ENCODE results near the gene SLC32A1. TPM values are rescaled to one million over a fixed set of nuclear protein-coding genes. Genes with fewer than 3 reads are reported as not detected.

Gene SLC32A1
- total and polyA plus RNA-seq, 2 of the 4 experiments (the other 2 are of a cell fraction): not detected

DNA sequence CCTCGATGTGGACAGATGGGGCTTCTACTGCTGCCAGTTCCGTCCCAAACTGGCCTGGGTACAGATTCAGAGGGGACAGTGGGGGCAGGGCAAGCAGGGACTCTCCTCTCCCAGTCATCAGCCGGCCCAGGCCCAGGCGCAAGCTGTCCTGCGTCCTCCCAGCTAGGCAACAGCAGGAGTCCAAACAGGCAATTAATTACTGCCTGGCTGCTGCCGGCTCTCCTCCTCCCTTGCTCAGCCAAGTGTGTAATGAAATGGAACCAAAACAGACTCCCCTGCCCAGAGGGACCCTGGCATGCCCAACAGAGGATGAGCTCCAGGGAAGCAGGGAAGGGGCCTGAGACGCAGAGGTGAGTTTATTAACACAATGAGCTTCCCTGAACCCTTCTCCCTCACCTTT lies 17.8 kb upstream of the SLC32A1 start:
- Histone ChIP-seq H2AK5ac (ENCODE audit: low read depth, low read length) (no peak overlapping the region), H2BK15ac (ENCODE audit: low read depth, low read length) (no peak overlapping the region), H3K9me1 (ENCODE audit: insufficient read depth, low read length) (no peaks in the 10 kb centered on the region; the same call in 1 of the 2 replicates), H3K27me3 (ENCODE audit: control insufficient read depth, insufficient read depth, low read length) (peaks cover 7% of the 10 kb centered on the region), H2BK20ac (ENCODE audit: low read depth, low read length) (no peak overlapping the region), H3K9me3 (ENCODE audit: control insufficient read depth, insufficient read depth, low read length) (no peaks in the 10 kb centered on the region), H3K27ac (ENCODE audit: insufficient read depth, low read length) (no peak overlapping the region), H4K8ac (ENCODE audit: low read depth in 2 of 2, low read length in 2 of 2) (no peak overlapping the region), H4K20me1 (ENCODE audit: insufficient read depth, low read length) (no peaks in the 10 kb centered on the region), H2BK120ac (ENCODE audit: low read depth, low read length) (no peak overlapping the region), H3K4ac (ENCODE audit: low read depth, low read length) (no peak overlapping the region), H3K79me1 (ENCODE audit: low read depth in 1 of 2, low read length in 2 of 2) (no peaks in the 10 kb centered on the region), H2AK9ac (replicated peaks; ENCODE audit: low read depth, low read length, poor library complexity) (no peak overlapping the region), H2BK5ac (ENCODE audit: low read depth, low read length, poor library complexity, severe bottlenecking) (no peak overlapping the region), H4K91ac (ENCODE audit: insufficient read depth, low read depth, low read length) (no peak overlapping the region), H3K18ac (ENCODE audit: low read depth, low read length) (no peak overlapping the region), H3K56ac (ENCODE audit: extremely low read depth, insufficient read depth, low read length) (no peak overlapping the region), H2AFZ (replicated peaks; ENCODE audit: low read length, poor library complexity) (no peak overlapping the region), H3K36me3 (ENCODE audit: control insufficient read depth, insufficient read depth, low read length) (no peaks in the 10 kb centered on the region), H3K4me3 (ENCODE audit: insufficient read depth, low read depth, low read length) (no peak overlapping the region), H3K14ac (replicated peaks; ENCODE audit: low read depth, low read length) (no peak overlapping the region), H3K9ac (ENCODE audit: low read depth, low read length) (no peak overlapping the region), H3K4me2 (ENCODE audit: low read depth, low read length) (no peak overlapping the region), H4K5ac (ENCODE audit: low read depth, low read length) (no peak overlapping the region), H3K4me1 (ENCODE audit: control insufficient read depth, insufficient read depth, low read length) (no peaks in the 10 kb centered on the region), H3K23ac (ENCODE audit: low read depth, low read length) (no peak overlapping the region)
- no peak for ATAC-seq (ENCODE audit: low read depth)
- 0% methylated on average over 1 of the region's 7 CpGs; no CpG with 5 or more reads in 1 of the 2 experiments for WGBS, 2 experiments (ENCODE audit: extremely low coverage in 2 of 2, insufficient read length in 1 of 2)
- in situ Hi-C loops (cut with MboI; ENCODE audit: low sequenced_read_pairs) (no loop called here), dilution Hi-C loops (cut with HindIII; ENCODE audit: low sequenced_read_pairs, unreplicated experiment) (no loop called here), intact Hi-C loops (cut with micrococcal nuclease) (no loop called here)
- CTCF ChIA-PET: no interaction called here
- no TSS peak for BruUV-seq (replicated peaks)
- no peak for DNase-seq
- POLR2A ChIA-PET (ENCODE audit: unreplicated experiment): no interaction called here
- TF ChIP-seq RFX5 (IDR thresholded peaks at IDR 0.05; ENCODE audit: low read depth, low read length) (no peak), CEBPB (IDR thresholded peaks at IDR 0.05; ENCODE audit: low read depth, low read length) (no peak), MAFK (IDR thresholded peaks at IDR 0.05; ENCODE audit: low read depth, low read length) (no peak), CHD1 (IDR thresholded peaks at IDR 0.05; ENCODE audit: low read depth, low read length) (no peak)
- TF ChIP-seq, protein P1, sequence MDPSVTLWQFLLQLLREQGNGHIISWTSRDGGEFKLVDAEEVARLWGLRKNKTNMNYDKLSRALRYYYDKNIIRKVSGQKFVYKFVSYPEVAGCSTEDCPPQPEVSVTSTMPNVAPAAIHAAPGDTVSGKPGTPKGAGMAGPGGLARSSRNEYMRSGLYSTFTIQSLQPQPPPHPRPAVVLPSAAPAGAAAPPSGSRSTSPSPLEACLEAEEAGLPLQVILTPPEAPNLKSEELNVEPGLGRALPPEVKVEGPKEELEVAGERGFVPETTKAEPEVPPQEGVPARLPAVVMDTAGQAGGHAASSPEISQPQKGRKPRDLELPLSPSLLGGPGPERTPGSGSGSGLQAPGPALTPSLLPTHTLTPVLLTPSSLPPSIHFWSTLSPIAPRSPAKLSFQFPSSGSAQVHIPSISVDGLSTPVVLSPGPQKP (IDR thresholded peaks at IDR 0.05; ENCODE audit: borderline replicate concordance, low read depth, low read length): no peak

Measured in IMR-90 (cell line).